Fibroblast of lung (primary cell): ENCODE results near the gene EXOSC3. TPM values are rescaled to one million over a fixed set of nuclear protein-coding genes. Genes with fewer than 3 reads are reported as not detected.

Experiments used
- DNase-seq, 2 donors: peaks; one replicate each; pipeline versions ENCODE4 v3.0.0 to v3.0.0-alpha.2; 2010; ENCODE audit warnings: low read depth in 2 of 2
- H2AFZ ChIP-seq: 2 replicates; pipeline ENCODE4 v1.5.1; 2012; ENCODE audit warnings: low read length, control low read depth, inconsistent platforms
- H3K27ac ChIP-seq: 2 replicates; pipeline ENCODE4 v1.5.1; 2011; ENCODE audit warnings: low read length, control low read depth; ENCODE audit not compliant: insufficient read depth
- H3K27me3 ChIP-seq: 2 replicates; pipeline ENCODE4 v1.5.1; 2011; ENCODE audit warnings: mild to moderate bottlenecking, low read length; ENCODE audit not compliant: control insufficient read depth, insufficient read depth
- H3K36me3 ChIP-seq: 2 replicates; pipeline ENCODE4 v1.5.1; 2011; ENCODE audit warnings: low read length; ENCODE audit not compliant: control insufficient read depth, insufficient read depth
- H3K4me1 ChIP-seq: 2 replicates; pipeline ENCODE4 v1.5.1; 2011; ENCODE audit warnings: low read length; ENCODE audit not compliant: control insufficient read depth, insufficient read depth; ENCODE audit errors: extremely low read depth
- H3K4me2 ChIP-seq: 2 replicates; pipeline ENCODE4 v1.5.1; 2011; ENCODE audit warnings: low read length, control low read depth; ENCODE audit not compliant: insufficient read depth; ENCODE audit errors: extremely low read depth
- H3K4me3 ChIP-seq, 4 experiments: fragments of 200-600 bp in 1 of 4; sonication (generic) in 1 of 4; replicated peaks in 1 of 4; 2 replicates each; pipeline ENCODE4 v1.5.1; 2011 to 2016; ENCODE audit warnings: low read length in 4 of 4, low read depth in 3 of 4, mild to moderate bottlenecking in 3 of 4, control low read depth in 2 of 4, inconsistent platforms in 1 of 4, mixed read lengths in 1 of 4; ENCODE audit not compliant: insufficient read depth in 1 of 4; ENCODE audit errors: control extremely low read depth in 1 of 4
- H3K79me2 ChIP-seq: 2 replicates; pipeline ENCODE4 v1.5.1; 2012; ENCODE audit warnings: mild to moderate bottlenecking, low read length, inconsistent platforms; ENCODE audit not compliant: control insufficient read depth, insufficient read depth
- H3K9ac ChIP-seq: 2 replicates; pipeline ENCODE4 v1.5.1; 2011; ENCODE audit warnings: mild to moderate bottlenecking, low read length, control low read depth; ENCODE audit not compliant: insufficient read depth
- H3K9me3 ChIP-seq: 2 replicates; pipeline ENCODE4 v1.5.1; 2012; ENCODE audit warnings: low read depth, low read length; ENCODE audit not compliant: control insufficient read depth, insufficient read depth
- H4K20me1 ChIP-seq: 2 replicates; pipeline ENCODE4 v1.5.1; 2011; ENCODE audit warnings: low read length; ENCODE audit not compliant: control insufficient read depth, insufficient read depth; ENCODE audit errors: extremely low read depth
- EZH2 ChIP-seq: IDR thresholded peaks from 2 replicates; pipeline ENCODE4 v1.5.1; 2012; ENCODE audit warnings: low read length, control low read depth, mild to moderate bottlenecking; ENCODE audit errors: missing control alignments
- polyA plus RNA-seq, 2 donors: library from polyadenylated mRNA; depleted of rRNA in 1 of 2; stranded (reverse) in 1 of 2; unstranded in 1 of 2; fragments of >200 nt; gene quantifications; 2 replicates each; pipeline ENCODE4 v1.2.1, GENCODE V29; 2011 to 2012; ENCODE audit warnings: missing spikeins in 1 of 2
- total RNA-seq: library from RNA; depleted of rRNA; stranded (reverse); fragments of >200 nt; gene quantifications from 2 replicates; pipeline ENCODE4 v1.2.1, GENCODE V29; 2014
- TF ChIP-seq, protein P1 (sequence below), 2 donors: IDR thresholded peaks in 1 of 2; conservative IDR thresholded peaks in 1 of 2; 1 replicate in 1 of 2; 2 replicates in 1 of 2; pipeline ENCODE4 v1.5.1; 2011 to 2012; ENCODE audit warnings: low read length in 2 of 2, control low read depth in 1 of 2, inconsistent platforms in 1 of 2, low read depth in 1 of 2, mild to moderate bottlenecking in 1 of 2

Gene EXOSC3
- total and polyA plus RNA-seq, 2 donors (not counting 1 experiment from before 2014, with no cell fraction given) = 19.0 to 34.0 TPM

DNA sequence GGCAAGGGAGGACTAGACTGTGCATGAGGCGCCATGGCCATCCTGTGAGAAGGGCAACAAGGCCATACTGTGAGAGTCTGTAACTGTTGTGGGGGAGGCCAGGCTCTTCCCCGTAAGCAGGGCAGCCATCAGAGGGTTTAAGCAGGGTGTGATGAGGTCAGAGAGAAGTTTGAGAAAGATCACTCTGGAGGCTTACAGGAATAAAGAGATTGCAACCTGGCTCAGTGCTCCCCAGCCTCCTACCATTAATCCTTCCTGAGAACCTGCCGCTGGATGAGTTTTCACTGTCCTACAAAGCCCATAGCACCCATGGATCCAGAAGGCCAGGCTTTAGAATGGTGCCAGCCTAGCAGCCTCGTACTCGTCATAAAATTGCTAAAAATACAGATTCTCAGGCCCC lies 45.6 kb downstream of the EXOSC3 start:
- TF ChIP-seq, protein P1, sequence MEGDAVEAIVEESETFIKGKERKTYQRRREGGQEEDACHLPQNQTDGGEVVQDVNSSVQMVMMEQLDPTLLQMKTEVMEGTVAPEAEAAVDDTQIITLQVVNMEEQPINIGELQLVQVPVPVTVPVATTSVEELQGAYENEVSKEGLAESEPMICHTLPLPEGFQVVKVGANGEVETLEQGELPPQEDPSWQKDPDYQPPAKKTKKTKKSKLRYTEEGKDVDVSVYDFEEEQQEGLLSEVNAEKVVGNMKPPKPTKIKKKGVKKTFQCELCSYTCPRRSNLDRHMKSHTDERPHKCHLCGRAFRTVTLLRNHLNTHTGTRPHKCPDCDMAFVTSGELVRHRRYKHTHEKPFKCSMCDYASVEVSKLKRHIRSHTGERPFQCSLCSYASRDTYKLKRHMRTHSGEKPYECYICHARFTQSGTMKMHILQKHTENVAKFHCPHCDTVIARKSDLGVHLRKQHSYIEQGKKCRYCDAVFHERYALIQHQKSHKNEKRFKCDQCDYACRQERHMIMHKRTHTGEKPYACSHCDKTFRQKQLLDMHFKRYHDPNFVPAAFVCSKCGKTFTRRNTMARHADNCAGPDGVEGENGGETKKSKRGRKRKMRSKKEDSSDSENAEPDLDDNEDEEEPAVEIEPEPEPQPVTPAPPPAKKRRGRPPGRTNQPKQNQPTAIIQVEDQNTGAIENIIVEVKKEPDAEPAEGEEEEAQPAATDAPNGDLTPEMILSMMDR (conservative IDR thresholded peaks at IDR 0.05 in 1 of 2, IDR thresholded peaks at IDR 0.05 in 1 of 2; ENCODE audit: low read depth in 1 of 2, low read length in 2 of 2) = no peak
- TF ChIP-seq EZH2 = no peak
- no peak overlapping the region for H3K4me2 ChIP-seq
- no peaks in the 10 kb centered on the region for H3K4me1 ChIP-seq
- no peak overlapping the region for H3K27ac ChIP-seq
- H3K4me3 ChIP-seq = no peak overlapping the region
- H3K79me2 ChIP-seq = no peaks in the 10 kb centered on the region
- H4K20me1 ChIP-seq = no peaks in the 10 kb centered on the region
- no peak overlapping the region for H2AFZ ChIP-seq
- H3K27me3 ChIP-seq = peaks cover 17% of the 10 kb centered on the region
- no peaks in the 10 kb centered on the region for H3K36me3 ChIP-seq
- no peak overlapping the region for H3K9ac ChIP-seq
- H3K9me3 ChIP-seq = no peaks in the 10 kb centered on the region
- no peak for DNase-seq

DNA sequence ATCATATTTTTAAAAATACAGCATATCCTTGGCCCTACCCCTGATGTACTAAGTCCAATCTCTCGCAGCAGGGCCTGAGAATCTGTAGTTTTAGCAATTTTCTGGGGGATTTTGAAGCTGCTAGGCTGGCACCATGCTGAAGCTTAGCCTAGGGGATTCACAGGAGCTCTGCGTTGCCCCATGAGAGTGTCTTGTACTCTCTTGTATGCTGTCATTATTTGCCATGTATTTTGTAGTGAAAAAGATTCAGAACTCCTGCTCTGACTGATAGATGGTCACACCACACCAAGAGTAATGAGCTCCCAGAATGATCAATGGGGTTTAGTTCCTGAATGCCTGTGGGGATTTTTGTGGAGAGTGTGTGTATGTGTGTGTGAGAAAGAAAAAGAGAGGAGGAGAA lies 51.9 kb downstream of the EXOSC3 start:
- no peak overlapping the region for H3K27ac ChIP-seq
- no peak overlapping the region for H3K4me2 ChIP-seq
- H3K4me1 ChIP-seq = no peaks in the 10 kb centered on the region
- TF ChIP-seq, protein P1 (conservative IDR thresholded peaks at IDR 0.05 in 1 of 2, IDR thresholded peaks at IDR 0.05 in 1 of 2; ENCODE audit: low read depth in 1 of 2, low read length in 2 of 2) = no peak
- no peak for TF ChIP-seq EZH2
- DNase-seq = no peak
- H2AFZ ChIP-seq = no peak overlapping the region
- no peak overlapping the region for H3K9ac ChIP-seq
- H3K36me3 ChIP-seq = no peaks in the 10 kb centered on the region
- no peaks in the 10 kb centered on the region for H4K20me1 ChIP-seq
- H3K4me3 ChIP-seq = no peak overlapping the region
- no peaks in the 10 kb centered on the region for H3K79me2 ChIP-seq
- peaks cover 37% of the 10 kb centered on the region for H3K27me3 ChIP-seq
- H3K9me3 ChIP-seq = no peaks in the 10 kb centered on the region

DNA sequence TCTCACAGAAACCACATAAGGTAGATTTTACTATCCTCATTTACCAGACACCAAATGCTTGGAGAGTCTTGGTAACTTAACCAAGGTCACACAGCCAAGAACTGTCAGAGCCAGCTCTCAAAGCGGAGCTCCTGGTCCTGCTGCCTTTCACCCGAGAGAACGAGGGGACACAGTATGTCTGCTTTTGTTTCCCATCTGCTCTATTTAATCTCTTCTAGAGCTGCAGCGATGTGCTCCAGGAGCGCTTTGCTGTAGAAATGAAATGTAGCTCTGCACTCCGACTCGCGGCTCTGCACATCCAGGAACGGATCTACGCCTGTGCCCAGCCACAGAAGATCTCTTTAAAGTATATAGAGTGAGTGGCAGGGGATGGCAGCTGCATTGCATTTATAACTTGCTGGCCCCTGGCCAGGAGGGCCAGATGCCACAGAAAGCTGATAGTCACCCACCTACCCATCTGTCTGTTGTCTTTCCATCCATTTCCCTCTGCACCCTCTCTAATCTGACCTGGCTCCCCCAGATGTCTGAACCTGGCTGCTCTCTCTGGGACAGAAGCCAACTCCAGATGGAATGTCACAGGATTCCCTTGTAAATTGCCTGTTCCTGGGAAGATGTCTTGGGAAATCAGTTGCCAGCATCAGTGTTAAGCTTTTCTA lies 52.6 kb downstream of the EXOSC3 start:
- Histone ChIP-seq H3K4me1 (no peaks in the 10 kb centered on the region), H2AFZ (no peak overlapping the region), H3K27me3 (peaks cover 37% of the 10 kb centered on the region), H3K36me3 (no peaks in the 10 kb centered on the region), H3K4me2 (no peak overlapping the region), H3K9ac (no peak overlapping the region), H3K9me3 (no peaks in the 10 kb centered on the region), H4K20me1 (no peaks in the 10 kb centered on the region), H3K27ac (no peak overlapping the region), H3K79me2 (no peaks in the 10 kb centered on the region), H3K4me3 (no peak overlapping the region)
- no peak for DNase-seq
- no peak for TF ChIP-seq EZH2
- TF ChIP-seq, protein P1 (conservative IDR thresholded peaks at IDR 0.05 in 1 of 2, IDR thresholded peaks at IDR 0.05 in 1 of 2; ENCODE audit: low read depth in 1 of 2, low read length in 2 of 2) = no peak
